ENCODE results near the gene PLEKHA8. TPM values are rescaled to one million over a fixed set of nuclear protein-coding genes. Genes with fewer than 3 reads are reported as not detected.
"Not testable (repeated sequence)": the region's sequence is repeated elsewhere in the genome, so short reads cannot be mapped to it uniquely, and the experiment has no call there.

PLEKHA8 gene
- total and polyA plus RNA-seq, 10 of the 15 experiments (the other 5 are each of a cell fraction or from before 2014, with no cell fraction given) = 1.1 to 13.2 (median 5.7) TPM

DNA sequence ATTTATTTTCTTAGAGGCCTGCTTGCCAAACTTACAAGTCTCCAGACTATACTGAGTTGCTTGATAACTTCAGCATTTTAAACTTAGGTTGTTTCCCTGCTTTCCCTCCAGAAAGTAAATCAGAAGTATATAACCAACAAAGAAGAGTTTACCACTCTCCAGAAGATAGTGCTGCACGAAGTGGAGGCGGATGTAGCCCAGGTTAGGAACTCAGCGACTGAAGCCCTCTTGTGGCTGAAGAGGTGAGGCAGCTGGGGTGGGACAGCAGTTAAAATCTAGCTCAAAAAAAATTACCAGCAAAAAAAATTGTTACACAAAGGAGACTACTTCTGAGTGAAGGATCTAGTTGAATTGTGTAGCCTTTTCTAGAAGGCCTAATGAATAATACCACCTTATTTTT is 33.6 kb downstream of the PLEKHA8 start:
- H3K4me3 ChIP-seq; H2AFZ ChIP-seq (ENCODE audit: control insufficient read depth, low read depth, low read length); H3K9me3 ChIP-seq (replicated peaks; ENCODE audit: control insufficient read depth, insufficient read depth, low read length); H3K27ac ChIP-seq (ENCODE audit: control insufficient read depth, insufficient read depth); H3K4me1 ChIP-seq (ENCODE audit: control insufficient read depth, insufficient read depth, low read length); H4K20me1 ChIP-seq (ENCODE audit: control insufficient read depth, insufficient read depth); H3K27me3 ChIP-seq (replicated peaks in 1 of 2; ENCODE audit: control insufficient read depth in 2 of 2, insufficient read depth in 2 of 2, low read length in 1 of 2); H3K4me2 ChIP-seq (ENCODE audit: control insufficient read depth, insufficient read depth); H3K36me3 ChIP-seq (ENCODE audit: control insufficient read depth in 2 of 2, insufficient read depth in 2 of 2, low read length in 1 of 2); H3K9ac ChIP-seq (ENCODE audit: control insufficient read depth, insufficient read depth, low read length); BruUV-seq (replicated peaks); H3K79me2 ChIP-seq (ENCODE audit: control insufficient read depth, insufficient read depth, low read length); DNase-seq (ENCODE audit: low read depth, low spot score): not testable (repeated sequence)
- ChIA-PET SMC1A (ENCODE audit: uncharacterized antibody, unreplicated experiment) (interaction anchor here (0.5 to 6.1 kb wide), 33 partner anchors 9 to 427 kb away, joined by 3 to 40 read pairs (median 4); partner anchors contain the start of gene PLEKHA8), RAD21 (ENCODE audit: unreplicated experiment) (interaction anchor here (1.0 to 3.1 kb wide), 25 partner anchors 9 to 1139 kb away, joined by 3 to 31 read pairs (median 5); partner anchors contain the start of genes FKBP14 and PLEKHA8), POLR2A (interaction anchor here (0.6 to 1.3 kb wide), 4 partner anchors 12 to 286 kb away, joined by 3 to 5 read pairs (median 4); no protein-coding TSS in a partner anchor), CTCF (interaction anchor here (0.6 to 6.5 kb wide), 70 partner anchors 9 to 1140 kb away, joined by 3 to 96 read pairs (median 5); partner anchors contain the start of gene PLEKHA8)
- intact Hi-C loops (cut with micrococcal nuclease; ENCODE audit: unreplicated experiment) = loop anchor here (1.0 to 10.0 kb wide), 5 partner anchors 37 to 503 kb away; no protein-coding TSS in a partner anchor
- TF ChIP-seq, protein P1, sequence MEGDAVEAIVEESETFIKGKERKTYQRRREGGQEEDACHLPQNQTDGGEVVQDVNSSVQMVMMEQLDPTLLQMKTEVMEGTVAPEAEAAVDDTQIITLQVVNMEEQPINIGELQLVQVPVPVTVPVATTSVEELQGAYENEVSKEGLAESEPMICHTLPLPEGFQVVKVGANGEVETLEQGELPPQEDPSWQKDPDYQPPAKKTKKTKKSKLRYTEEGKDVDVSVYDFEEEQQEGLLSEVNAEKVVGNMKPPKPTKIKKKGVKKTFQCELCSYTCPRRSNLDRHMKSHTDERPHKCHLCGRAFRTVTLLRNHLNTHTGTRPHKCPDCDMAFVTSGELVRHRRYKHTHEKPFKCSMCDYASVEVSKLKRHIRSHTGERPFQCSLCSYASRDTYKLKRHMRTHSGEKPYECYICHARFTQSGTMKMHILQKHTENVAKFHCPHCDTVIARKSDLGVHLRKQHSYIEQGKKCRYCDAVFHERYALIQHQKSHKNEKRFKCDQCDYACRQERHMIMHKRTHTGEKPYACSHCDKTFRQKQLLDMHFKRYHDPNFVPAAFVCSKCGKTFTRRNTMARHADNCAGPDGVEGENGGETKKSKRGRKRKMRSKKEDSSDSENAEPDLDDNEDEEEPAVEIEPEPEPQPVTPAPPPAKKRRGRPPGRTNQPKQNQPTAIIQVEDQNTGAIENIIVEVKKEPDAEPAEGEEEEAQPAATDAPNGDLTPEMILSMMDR (IDR thresholded peaks at IDR 0.05 in 2 of 3, conservative IDR thresholded peaks at IDR 0.05 in 1 of 3; ENCODE audit: control insufficient read depth in 2 of 3, extremely low read depth in 1 of 3, insufficient read depth in 1 of 3, low read depth in 3 of 3, low read length in 3 of 3) = peak; percentile 38 to 58 (median 48)
- TF ChIP-seq SMC3 (IDR thresholded peaks at IDR 0.05; ENCODE audit: borderline replicate concordance, low read length) = peak; percentile 47; the same call in 1 of the 2 replicates
- peak; percentile 42; the same call in 1 of the 2 replicates for TF ChIP-seq RAD21 (IDR thresholded peaks at IDR 0.05; ENCODE audit: insufficient read depth, low read depth, low read length)
- 35% methylated on average over 3 of the region's 3 CpGs for whole genome bisulfite sequencing (ENCODE audit: insufficient coverage, insufficient replicate concordance, low lambda C conversion rate, missing lambda C conversion rate)
- ATAC-seq (peak; percentile 100), FAIRE-seq (peak; percentile 96)
- in situ Hi-C loops (cut with MboI) = loop anchor here (5.0 to 25.0 kb wide), 2 partner anchors 179 to 424 kb away; no protein-coding TSS in a partner anchor
